Glutamatergic neuron (in vitro differentiated cells): Measurements from ENCODE around the gene LIPN. TPM values are rescaled to one million over a fixed set of nuclear protein-coding genes. Genes with fewer than 3 reads are reported as not detected.

Source experiments
- DNase-seq: peaks from one replicate; pipeline ENCODE4 v3.0.0; 2022
- H3K27ac Mint-ChIP-seq: one replicate; pipeline ENCODE4 v1.8.0; 2020; ENCODE audit warnings: mild to moderate bottlenecking, mixed read lengths, inconsistent platforms; ENCODE audit not compliant: unreplicated experiment
- H3K27me3 Mint-ChIP-seq: one replicate; pipeline ENCODE4 v1.8.0; 2020; ENCODE audit warnings: mild to moderate bottlenecking, moderate library complexity, mixed read lengths, inconsistent platforms; ENCODE audit not compliant: unreplicated experiment
- H3K36me3 Mint-ChIP-seq: one replicate; pipeline ENCODE4 v1.8.0; 2020; ENCODE audit warnings: mild to moderate bottlenecking, mixed read lengths, inconsistent platforms; ENCODE audit not compliant: unreplicated experiment
- H3K4me1 Mint-ChIP-seq: one replicate; pipeline ENCODE4 v1.8.0; 2020; ENCODE audit warnings: mild to moderate bottlenecking, low read depth, mixed read lengths, inconsistent platforms; ENCODE audit not compliant: unreplicated experiment
- H3K4me3 Mint-ChIP-seq: one replicate; pipeline ENCODE4 v1.8.0; 2020; ENCODE audit warnings: mild to moderate bottlenecking, mixed read lengths, inconsistent platforms; ENCODE audit not compliant: unreplicated experiment
- H3K9me3 Mint-ChIP-seq: one replicate; pipeline ENCODE4 v1.8.0; 2020; ENCODE audit warnings: mild to moderate bottlenecking, moderate library complexity, mixed read lengths, inconsistent platforms; ENCODE audit not compliant: unreplicated experiment
- long read RNA-seq: library from polyadenylated mRNA; unstranded; transcript quantifications from one replicate; pipeline ENCODE4 v2.0.0, GENCODE V29; 2020; ENCODE audit not compliant: unreplicated experiment
- total RNA-seq: library from RNA; stranded (reverse); fragmentation: NEBNext Ultra II Directional; extraction: Animal tissue kit (Norgen Biotek cat#: 25700); gene quantifications from one replicate; pipeline ENCODE4 v1.2.1, GENCODE V29; 2021; ENCODE audit not compliant: unreplicated experiment
- TF ChIP-seq, protein P1 (sequence below): fragments of 200-600 bp; sonication (generic); IDR thresholded peaks from one replicate; pipeline ENCODE4 v1.5.0; 2021; ENCODE audit not compliant: partially characterized antibody, unreplicated experiment

The LIPN gene, protein sequence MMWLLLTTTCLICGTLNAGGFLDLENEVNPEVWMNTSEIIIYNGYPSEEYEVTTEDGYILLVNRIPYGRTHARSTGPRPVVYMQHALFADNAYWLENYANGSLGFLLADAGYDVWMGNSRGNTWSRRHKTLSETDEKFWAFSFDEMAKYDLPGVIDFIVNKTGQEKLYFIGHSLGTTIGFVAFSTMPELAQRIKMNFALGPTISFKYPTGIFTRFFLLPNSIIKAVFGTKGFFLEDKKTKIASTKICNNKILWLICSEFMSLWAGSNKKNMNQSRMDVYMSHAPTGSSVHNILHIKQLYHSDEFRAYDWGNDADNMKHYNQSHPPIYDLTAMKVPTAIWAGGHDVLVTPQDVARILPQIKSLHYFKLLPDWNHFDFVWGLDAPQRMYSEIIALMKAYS
- total RNA-seq, result not detected
- long read RNA-seq, result 0 reads

- H3K36me3 Mint-ChIP-seq, result no peaks in the 10 kb centered on the region
- DNase-seq, result no peak
- no peaks in the 10 kb centered on the region for H3K9me3 Mint-ChIP-seq
- no peaks in the 10 kb centered on the region for H3K4me1 Mint-ChIP-seq
- H3K27me3 Mint-ChIP-seq, result no peaks in the 10 kb centered on the region
- H3K27ac Mint-ChIP-seq, result no peak within 1 kb of the TSS
- TF ChIP-seq, protein P1, sequence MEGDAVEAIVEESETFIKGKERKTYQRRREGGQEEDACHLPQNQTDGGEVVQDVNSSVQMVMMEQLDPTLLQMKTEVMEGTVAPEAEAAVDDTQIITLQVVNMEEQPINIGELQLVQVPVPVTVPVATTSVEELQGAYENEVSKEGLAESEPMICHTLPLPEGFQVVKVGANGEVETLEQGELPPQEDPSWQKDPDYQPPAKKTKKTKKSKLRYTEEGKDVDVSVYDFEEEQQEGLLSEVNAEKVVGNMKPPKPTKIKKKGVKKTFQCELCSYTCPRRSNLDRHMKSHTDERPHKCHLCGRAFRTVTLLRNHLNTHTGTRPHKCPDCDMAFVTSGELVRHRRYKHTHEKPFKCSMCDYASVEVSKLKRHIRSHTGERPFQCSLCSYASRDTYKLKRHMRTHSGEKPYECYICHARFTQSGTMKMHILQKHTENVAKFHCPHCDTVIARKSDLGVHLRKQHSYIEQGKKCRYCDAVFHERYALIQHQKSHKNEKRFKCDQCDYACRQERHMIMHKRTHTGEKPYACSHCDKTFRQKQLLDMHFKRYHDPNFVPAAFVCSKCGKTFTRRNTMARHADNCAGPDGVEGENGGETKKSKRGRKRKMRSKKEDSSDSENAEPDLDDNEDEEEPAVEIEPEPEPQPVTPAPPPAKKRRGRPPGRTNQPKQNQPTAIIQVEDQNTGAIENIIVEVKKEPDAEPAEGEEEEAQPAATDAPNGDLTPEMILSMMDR, result no peak
- H3K4me3 Mint-ChIP-seq, result no peak within 1 kb of the TSS
These were observed at the start of gene LIPN for GRCh38 chr10:88759366-88760101. TSS of gene LIPN (plus strand) at chr10:88760020. CDS start at chr10:88761406, 1,386 bp downstream.

DNA sequence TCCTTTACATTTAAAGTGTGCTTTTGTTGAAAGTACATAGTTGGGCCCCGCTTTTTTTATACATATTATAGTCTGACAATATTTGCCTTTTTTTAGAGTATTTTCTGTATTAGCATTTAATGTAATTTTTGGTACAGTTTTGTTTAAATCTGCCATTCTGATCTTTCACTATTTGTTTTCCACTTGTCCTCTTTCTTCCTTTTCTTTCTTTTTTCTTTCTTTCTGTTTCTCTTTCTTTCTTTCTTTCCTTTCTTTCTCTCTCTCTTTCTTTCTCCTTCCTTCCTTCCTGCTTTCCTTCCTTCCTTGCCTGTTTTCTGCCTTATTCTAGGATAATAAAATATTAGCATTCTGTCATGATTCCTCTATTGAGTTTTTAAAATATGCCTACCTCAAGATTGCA is 44.3 kb upstream of the LIPN start:
- H3K9me3 Mint-ChIP-seq, result no peaks in the 10 kb centered on the region
- peaks cover 4% of the 10 kb centered on the region for H3K4me1 Mint-ChIP-seq
- peaks cover 2% of the 10 kb centered on the region for H3K27me3 Mint-ChIP-seq
- no peak for DNase-seq
- H3K27ac Mint-ChIP-seq, result no peak overlapping the region
- TF ChIP-seq, protein P1, result no peak
- H3K36me3 Mint-ChIP-seq, result no peaks in the 10 kb centered on the region
- no peak overlapping the region for H3K4me3 Mint-ChIP-seq

GRCh38 chr10:88721392-88721791 is 38.4 kb upstream of the LIPN start:
- TF ChIP-seq, protein P1, result no peak
- H3K27me3 Mint-ChIP-seq, result peaks cover 2% of the 10 kb centered on the region
- peak overlapping the region; percentile 92 for H3K27ac Mint-ChIP-seq
- H3K36me3 Mint-ChIP-seq, result no peaks in the 10 kb centered on the region
- peak overlapping the region; percentile 62 for H3K4me3 Mint-ChIP-seq
- peaks cover 12% of the 10 kb centered on the region for H3K4me1 Mint-ChIP-seq
- H3K9me3 Mint-ChIP-seq, result no peaks in the 10 kb centered on the region
- peak; percentile 48 for DNase-seq

GRCh38 chr10:88725798-88726197 is 34.0 kb upstream of the LIPN start:
- H3K27me3 Mint-ChIP-seq, result no peaks in the 10 kb centered on the region
- H3K9me3 Mint-ChIP-seq, result peaks cover 3% of the 10 kb centered on the region
- H3K4me1 Mint-ChIP-seq, result peaks cover 8% of the 10 kb centered on the region
- H3K27ac Mint-ChIP-seq, result no peak overlapping the region
- no peaks in the 10 kb centered on the region for H3K36me3 Mint-ChIP-seq
- H3K4me3 Mint-ChIP-seq, result no peak overlapping the region
- no peak for DNase-seq
- TF ChIP-seq, protein P1, result no peak
